Loucy (cell line): ENCODE measurements around the gene GSE1.

ENCODE experiments used
- H2AFZ ChIP-seq: fragments of 200-600 bp; sonication (generic); 2 replicates; pipeline ENCODE4 v1.6.0; 2016; ENCODE audit warnings: antibody characterized with exemption, mild to moderate bottlenecking, low read length, moderate library complexity
- H3F3A ChIP-seq: fragments of 200-600 bp; 2 replicates; pipeline ENCODE4 v1.6.0; 2016; ENCODE audit warnings: antibody characterized with exemption, low read depth, mild to moderate bottlenecking
- H3K27me3 ChIP-seq: fragments of 200-600 bp; sonication (generic); 2 replicates; pipeline ENCODE4 v1.6.1; 2014; ENCODE audit warnings: low read length, mild to moderate bottlenecking; ENCODE audit not compliant: insufficient read depth, poor library complexity, severe bottlenecking
- H3K36me3 ChIP-seq: fragments of 200-600 bp; sonication (generic); 2 replicates; pipeline ENCODE4 v1.6.1; 2016; ENCODE audit warnings: low read length; ENCODE audit not compliant: insufficient read depth
- H3K4me1 ChIP-seq: fragments of 200-600 bp; sonication (generic); 2 replicates; pipeline ENCODE4 v1.5.1; 2014; ENCODE audit warnings: low read length, mild to moderate bottlenecking; ENCODE audit not compliant: insufficient read depth, poor library complexity, severe bottlenecking
- H3K4me2 ChIP-seq: fragments of 200-600 bp; sonication (generic); 2 replicates; pipeline ENCODE4 v1.6.0; 2014; ENCODE audit warnings: antibody characterized with exemption, low read length, low read depth, mild to moderate bottlenecking; ENCODE audit not compliant: poor library complexity, severe bottlenecking
- H3K4me3 ChIP-seq: fragments of 200-600 bp; sonication (generic); 2 replicates; pipeline ENCODE4 v1.5.1; 2014; ENCODE audit warnings: low read length, mild to moderate bottlenecking, mixed read lengths; ENCODE audit not compliant: poor library complexity, severe bottlenecking
- H3K79me2 ChIP-seq: fragments of 200-600 bp; sonication (generic); 2 replicates; pipeline ENCODE4 v1.6.1; 2014; ENCODE audit warnings: low read length; ENCODE audit not compliant: insufficient read depth
- H3K9ac ChIP-seq: fragments of 200-600 bp; sonication (generic); 2 replicates; pipeline ENCODE4 v1.6.0; 2014; ENCODE audit warnings: mild to moderate bottlenecking, low read depth, low read length, moderate library complexity; ENCODE audit not compliant: poor library complexity, severe bottlenecking
- H3K9me2 ChIP-seq: fragments of 200-600 bp; sonication (generic); replicated peaks from 2 replicates; pipeline ENCODE4 v1.6.1; 2016; ENCODE audit warnings: low read depth, low read length, mixed read lengths
- H3K9me3 ChIP-seq: fragments of 200-600 bp; sonication (generic); 2 replicates; pipeline ENCODE4 v1.6.1; 2014; ENCODE audit warnings: mild to moderate bottlenecking, antibody characterized with exemption, low read length, low read depth; ENCODE audit not compliant: insufficient read depth
- H4K20me1 ChIP-seq: fragments of 200-600 bp; sonication (generic); 2 replicates; pipeline ENCODE4 v1.6.0; 2014; ENCODE audit warnings: antibody characterized with exemption, low read length, mild to moderate bottlenecking; ENCODE audit not compliant: insufficient read depth, poor library complexity, severe bottlenecking
- EZH2phosphoT487 ChIP-seq: fragments of 200-600 bp; IDR thresholded peaks from 2 replicates; pipeline ENCODE4 v1.6.1; 2018; ENCODE audit warnings: antibody characterized with exemption, mild to moderate bottlenecking, moderate library complexity, borderline replicate concordance
- TF ChIP-seq, protein P1 (sequence below): fragments of 200-600 bp; sonication (generic); conservative IDR thresholded peaks from 2 replicates; pipeline ENCODE4 v1.5.1; 2014; ENCODE audit warnings: mild to moderate bottlenecking, antibody characterized with exemption, low read length

Gene GSE1

DNA sequence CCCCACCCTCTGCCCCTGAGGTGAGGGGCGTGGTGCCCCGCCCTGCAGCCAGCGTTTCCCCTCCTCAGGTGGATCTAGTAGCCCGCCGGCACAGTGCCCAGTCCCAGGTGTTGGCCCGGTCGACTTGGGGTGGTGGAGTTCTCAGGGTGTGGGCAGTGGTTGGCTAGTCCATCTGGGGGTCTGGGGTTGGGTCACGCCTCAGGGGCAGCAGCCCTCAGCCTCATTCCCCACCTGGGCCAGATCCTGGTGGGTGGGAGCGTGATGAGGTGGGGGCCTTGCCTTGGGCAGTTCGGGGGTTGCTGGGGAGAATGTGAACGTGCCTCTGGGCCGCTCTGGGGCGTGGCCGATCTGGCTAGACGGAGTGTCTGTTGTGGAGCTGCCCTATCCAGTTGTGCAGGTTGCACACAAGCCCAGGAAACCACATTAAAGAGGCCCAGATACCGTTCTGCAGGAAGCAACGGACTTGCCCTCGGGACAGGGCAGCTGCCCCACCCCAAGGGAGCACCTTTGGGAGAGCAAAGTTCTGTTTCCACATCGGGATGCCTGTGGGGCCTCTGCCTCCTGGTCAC, 32.0 kb downstream of the GSE1 start:
- TF ChIP-seq, protein P1, sequence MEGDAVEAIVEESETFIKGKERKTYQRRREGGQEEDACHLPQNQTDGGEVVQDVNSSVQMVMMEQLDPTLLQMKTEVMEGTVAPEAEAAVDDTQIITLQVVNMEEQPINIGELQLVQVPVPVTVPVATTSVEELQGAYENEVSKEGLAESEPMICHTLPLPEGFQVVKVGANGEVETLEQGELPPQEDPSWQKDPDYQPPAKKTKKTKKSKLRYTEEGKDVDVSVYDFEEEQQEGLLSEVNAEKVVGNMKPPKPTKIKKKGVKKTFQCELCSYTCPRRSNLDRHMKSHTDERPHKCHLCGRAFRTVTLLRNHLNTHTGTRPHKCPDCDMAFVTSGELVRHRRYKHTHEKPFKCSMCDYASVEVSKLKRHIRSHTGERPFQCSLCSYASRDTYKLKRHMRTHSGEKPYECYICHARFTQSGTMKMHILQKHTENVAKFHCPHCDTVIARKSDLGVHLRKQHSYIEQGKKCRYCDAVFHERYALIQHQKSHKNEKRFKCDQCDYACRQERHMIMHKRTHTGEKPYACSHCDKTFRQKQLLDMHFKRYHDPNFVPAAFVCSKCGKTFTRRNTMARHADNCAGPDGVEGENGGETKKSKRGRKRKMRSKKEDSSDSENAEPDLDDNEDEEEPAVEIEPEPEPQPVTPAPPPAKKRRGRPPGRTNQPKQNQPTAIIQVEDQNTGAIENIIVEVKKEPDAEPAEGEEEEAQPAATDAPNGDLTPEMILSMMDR, result no peak
- no peak for TF ChIP-seq EZH2phosphoT487
- Histone ChIP-seq H3K9me3 (no peaks in the 10 kb centered on the region), H3K4me2 (no peak overlapping the region), H2AFZ (no peak overlapping the region), H3K4me3 (no peak overlapping the region), H3K27me3 (no peaks in the 10 kb centered on the region), H3K4me1 (no peaks in the 10 kb centered on the region), H3K9ac (no peak overlapping the region), H4K20me1 (peaks cover 98% of the 10 kb centered on the region), H3K36me3 (peaks cover 100% of the 10 kb centered on the region; the same call in 1 of the 2 replicates), H3K9me2 (no peaks in the 10 kb centered on the region), H3K79me2 (peaks cover 98% of the 10 kb centered on the region), H3F3A (no peaks in the 10 kb centered on the region)

DNA sequence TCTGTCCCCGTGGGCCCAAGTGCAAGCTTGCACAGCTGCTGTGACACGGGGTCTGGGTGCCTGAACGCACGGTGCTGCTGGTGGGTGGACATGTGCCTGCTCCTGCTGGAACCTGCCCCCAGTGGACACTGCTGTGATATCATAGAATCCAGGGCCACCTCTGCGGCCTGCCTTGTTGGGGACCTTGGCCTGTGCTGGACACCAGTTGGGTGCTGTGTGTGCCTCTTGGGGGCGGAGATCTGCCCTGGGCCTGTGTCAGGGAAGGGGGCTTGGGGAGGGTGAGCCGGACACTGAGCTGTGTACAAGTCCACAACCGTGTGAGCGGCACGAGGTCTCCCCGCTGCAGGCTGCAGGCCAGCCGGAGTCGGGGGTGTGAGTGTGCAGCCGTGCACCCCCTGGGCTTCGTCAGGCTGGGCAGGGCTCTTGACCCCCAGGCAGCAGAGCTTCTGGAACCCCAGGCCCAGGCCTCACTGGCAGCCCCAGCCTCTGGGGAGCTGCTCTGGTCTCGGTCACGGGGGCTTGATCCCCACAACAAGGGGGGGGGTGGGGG, 33.3 kb downstream of the GSE1 start:
- Histone ChIP-seq H3K4me2 (no peak overlapping the region), H3F3A (no peaks in the 10 kb centered on the region), H3K36me3 (peaks cover 92% of the 10 kb centered on the region; the same call in 1 of the 2 replicates), H3K4me3 (no peak overlapping the region), H3K27me3 (no peaks in the 10 kb centered on the region), H3K9ac (no peak overlapping the region), H2AFZ (no peak overlapping the region), H3K9me2 (no peaks in the 10 kb centered on the region), H3K4me1 (no peaks in the 10 kb centered on the region), H3K79me2 (peaks cover 84% of the 10 kb centered on the region), H4K20me1 (peaks cover 95% of the 10 kb centered on the region), H3K9me3 (no peaks in the 10 kb centered on the region)
- no peak for TF ChIP-seq EZH2phosphoT487
- TF ChIP-seq, protein P1, result no peak

DNA sequence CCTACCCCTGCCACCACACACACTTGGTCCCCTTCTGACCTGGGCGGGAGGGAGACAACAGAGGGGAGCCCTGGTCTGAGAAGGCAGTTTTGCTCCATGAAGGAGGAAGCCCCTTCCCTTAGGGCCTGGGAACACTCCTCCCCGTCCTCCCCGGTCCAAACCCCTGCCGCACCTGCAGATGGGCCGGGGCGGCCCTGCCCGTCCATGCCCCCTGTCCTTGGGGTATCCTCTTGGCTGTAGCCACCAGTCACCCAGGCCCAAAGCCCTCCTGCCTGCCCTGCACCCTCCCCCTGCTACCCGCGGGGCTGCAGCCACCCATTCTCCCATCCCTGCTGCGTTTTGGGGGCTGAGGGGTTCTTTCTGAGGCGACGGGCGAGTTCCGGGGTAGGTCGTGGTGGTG, 33.9 kb downstream of the GSE1 start:
- no peaks in the 10 kb centered on the region for H3K4me1 ChIP-seq
- H3K27me3 ChIP-seq, result no peaks in the 10 kb centered on the region
- no peaks in the 10 kb centered on the region for H3K9me2 ChIP-seq
- TF ChIP-seq, protein P1, result no peak
- TF ChIP-seq EZH2phosphoT487, result no peak
- peaks cover 79% of the 10 kb centered on the region for H3K79me2 ChIP-seq
- H3K4me3 ChIP-seq, result no peak overlapping the region
- H3K9ac ChIP-seq, result no peak overlapping the region
- peaks cover 91% of the 10 kb centered on the region; the same call in 1 of the 2 replicates for H3K36me3 ChIP-seq
- no peak overlapping the region for H2AFZ ChIP-seq
- H3F3A ChIP-seq, result 0 out of 2 replicates have a peak, but pooled peaks cover under 1% of the 10 kb centered on the region
- H3K9me3 ChIP-seq, result no peaks in the 10 kb centered on the region
- H3K4me2 ChIP-seq, result no peak overlapping the region
- peaks cover 95% of the 10 kb centered on the region for H4K20me1 ChIP-seq
